Lower leg skin (tissue), 4 donors: ENCODE results near the gene HPS4. TPM values are rescaled to one million over a fixed set of nuclear protein-coding genes. Genes with fewer than 3 reads are reported as not detected.

Source experiments
- DNase-seq, 2 donors: peaks; one replicate each; pipeline ENCODE4 v3.0.0-alpha.2; 2019; ENCODE audit warnings: low spot score in 2 of 2
- H3K4me3 ChIP-seq: fragments of 200-600 bp; sonication (generic); 2 replicates; pipeline ENCODE4 v1.5.1; 2017; ENCODE audit warnings: mild to moderate bottlenecking, low read depth; ENCODE audit not compliant: poor library complexity, severe bottlenecking
- CTCF ChIP-seq, 3 donors: fragments of 450-650 bp; IDR thresholded peaks; one replicate each; pipeline ENCODE4 v1.5.1; 2016; ENCODE audit warnings: antibody characterized with exemption in 3 of 3, mild to moderate bottlenecking in 3 of 3, moderate library complexity in 2 of 3
- POLR2A ChIP-seq, 2 donors: fragments of 450-650 bp; IDR thresholded peaks; one replicate each; pipeline ENCODE4 v1.6.1; 2016 to 2017; ENCODE audit warnings: antibody characterized with exemption in 2 of 2, mild to moderate bottlenecking in 1 of 2, moderate library complexity in 1 of 2
- WGBS, 2 donors: methylation state at CpG; one replicate each; pipeline ENCODE4 v1.1.5; 2018; 5-methylcytosine and 5-hydroxymethylcytosine counted together
- intact Hi-C: fragments of 100-400 bp; cut with DNase I; formaldehyde crosslinking; loops from one replicate; pipeline ENCODE4 v1.15.0; 2023; ENCODE audit warnings: low total_unique reads
- total RNA-seq, 4 donors: library from RNA; depleted of rRNA; stranded (reverse); fragments of >200 nt; gene quantifications; one replicate each; pipeline ENCODE4 v1.1.0, GENCODE V29; 2016

Gene HPS4
- total RNA-seq, 4 donors from 2014 or later: 40.5 to 68.0 (median 47.5) TPM

- intact Hi-C loops: loop anchor here (10.0 kb wide), 1 partner anchor 69 kb away; no protein-coding TSS in a partner anchor
- 71 to 73% methylated on average over 8 to 9 of the region's 9 CpGs for WGBS, 2 donors
- no peak overlapping the region for H3K4me3 ChIP-seq
- peak in 1 of 2 donors; percentile 78 for DNase-seq
- no peak for TF ChIP-seq POLR2A (IDR thresholded peaks at IDR 0.05)
- no peak for TF ChIP-seq CTCF (IDR thresholded peaks at IDR 0.05)
Measured at GRCh38 chr22:26463688-26464087, 19.9 kb downstream of the HPS4 start.

- DNase-seq: peak in 1 of 2 donors; percentile 59
- intact Hi-C loops: loop anchor here (10.0 kb wide), 1 partner anchor 68 kb away; no protein-coding TSS in a partner anchor
- WGBS, 2 donors: 49 to 75% methylated on average over 10 of the region's 10 CpGs
- TF ChIP-seq POLR2A (IDR thresholded peaks at IDR 0.05): no peak
- TF ChIP-seq CTCF (IDR thresholded peaks at IDR 0.05): no peak
- no peak overlapping the region for H3K4me3 ChIP-seq
Measured at GRCh38 chr22:26463101-26463661, 20.4 kb downstream of the HPS4 start.

GRCh38 chr22:26462641-26463040 lies 20.9 kb downstream of the HPS4 start:
- TF ChIP-seq CTCF (IDR thresholded peaks at IDR 0.05): no peak
- peak in 1 of 2 donors; percentile 26 for DNase-seq
- intact Hi-C loops: loop anchor here (10.0 kb wide), 1 partner anchor 68 kb away; no protein-coding TSS in a partner anchor
- H3K4me3 ChIP-seq: no peak overlapping the region
- WGBS, 2 donors: 85 to 86% methylated on average over 3 of the region's 3 CpGs

GRCh38 chr22:26462051-26462450 lies 21.5 kb downstream of the HPS4 start:
- no peak overlapping the region for H3K4me3 ChIP-seq
- DNase-seq: peak in 1 of 2 donors; percentile 61
- TF ChIP-seq CTCF (IDR thresholded peaks at IDR 0.05) (no peak), POLR2A (IDR thresholded peaks at IDR 0.05) (no peak)
- intact Hi-C loops: loop anchor here (10.0 kb wide), 1 partner anchor 67 kb away; no protein-coding TSS in a partner anchor
- 95 to 96% methylated on average over 5 of the region's 5 CpGs for WGBS, 2 donors

GRCh38 chr22:26461188-26461810 lies 22.3 kb downstream of the HPS4 start:
- intact Hi-C loops: loop anchor here (10.0 kb wide), 1 partner anchor 66 kb away; no protein-coding TSS in a partner anchor
- WGBS, 2 donors: 34 to 47% methylated on average over 3 of the region's 3 CpGs
- no peak overlapping the region for H3K4me3 ChIP-seq
- TF ChIP-seq POLR2A (IDR thresholded peaks at IDR 0.05) (no peak), CTCF (IDR thresholded peaks at IDR 0.05) (no peak)
- DNase-seq: peak in 1 of 2 donors; percentile 87
